PC-3 (cell line): Measurements from ENCODE around the gene PRM3. TPM values are rescaled to one million over a fixed set of nuclear protein-coding genes. Genes with fewer than 3 reads are reported as not detected.

Experiments used
- ATAC-seq: fragments of 200-7000 bp; cut with Tn5 transposase; 2 replicates; pipeline ENCODE4 v1.9.1; 2020; ENCODE audit warnings: mild to moderate bottlenecking, moderate library complexity
- BruUV-seq: library from RNA; stranded (reverse); fragments of 400-500 nt; replicated peaks from 2 replicates; lab custom pipeline; 2021; lab: Mats Ljungman, UMichigan
- CTCF ChIA-PET: fragments of 300-600 bp; sonication (Branson Sonifier 250); formaldehyde crosslinking; loops from one replicate; lab custom pipeline; 2022; ENCODE audit warnings: antibody characterized with exemption; lab: Charles Lee
- POLR2A ChIA-PET: fragments of 300-600 bp; sonication (Branson Sonifier 250); formaldehyde crosslinking; loops from one replicate; lab custom pipeline; 2022; ENCODE audit warnings: antibody characterized with exemption; ENCODE audit not compliant: unreplicated experiment; lab: Charles Lee
- DNase-seq: peaks from one replicate; pipeline ENCODE4 v3.0.0-alpha.2; 2015
- H2AFZ ChIP-seq: fragments of 300-600 bp; sonication (generic); 2 replicates; pipeline ENCODE4 v1.6.0; 2016; ENCODE audit warnings: antibody characterized with exemption, low read length
- H3F3A ChIP-seq: fragments of 300-600 bp; sonication (generic); one replicate; pipeline ENCODE4 v1.6.0; 2017; ENCODE audit warnings: antibody characterized with exemption, low read length, control low read depth, mild to moderate bottlenecking; ENCODE audit not compliant: unreplicated experiment
- H3K27ac ChIP-seq: fragments of 300-600 bp; sonication (generic); 2 replicates; pipeline ENCODE4 v1.5.1; 2016; ENCODE audit warnings: mild to moderate bottlenecking, low read length
- H3K27me3 ChIP-seq: fragments of 300-600 bp; sonication (generic); 2 replicates; pipeline ENCODE4 v1.6.1; 2016; ENCODE audit warnings: low read length, mixed read lengths
- H3K36me3 ChIP-seq: fragments of 300-600 bp; sonication (generic); 2 replicates; pipeline ENCODE4 v1.6.1; 2016; ENCODE audit warnings: low read depth, mixed run types, low read length, mixed read lengths
- H3K4me1 ChIP-seq: fragments of 300-600 bp; sonication (generic); 2 replicates; pipeline ENCODE4 v1.5.1; 2016; ENCODE audit warnings: low read length; ENCODE audit not compliant: insufficient read depth
- H3K4me2 ChIP-seq: fragments of 300-600 bp; sonication (generic); 2 replicates; pipeline ENCODE4 v1.6.0; 2016; ENCODE audit warnings: low read length
- H3K4me3 ChIP-seq: fragments of 300-600 bp; sonication (generic); 2 replicates; pipeline ENCODE4 v1.5.1; 2016; ENCODE audit warnings: mild to moderate bottlenecking, low read length, mixed read lengths
- H3K79me2 ChIP-seq: fragments of 300-600 bp; sonication (generic); 2 replicates; pipeline ENCODE4 v1.6.1; 2017; ENCODE audit warnings: low read length, mixed read lengths
- H3K9ac ChIP-seq: fragments of 300-600 bp; sonication (generic); 2 replicates; pipeline ENCODE4 v1.6.0; 2016; ENCODE audit warnings: mild to moderate bottlenecking, low read length
- H3K9me2 ChIP-seq: fragments of 300-600 bp; sonication (generic); replicated peaks from 2 replicates; pipeline ENCODE4 v1.6.1; 2016; ENCODE audit warnings: mixed run types, low read length, mixed read lengths
- H3K9me3 ChIP-seq: fragments of 300-600 bp; sonication (generic); 2 replicates; pipeline ENCODE4 v1.6.1; 2016; ENCODE audit warnings: low read length, mixed read lengths
- H4K20me1 ChIP-seq: fragments of 300-600 bp; sonication (generic); 2 replicates; pipeline ENCODE4 v1.6.1; 2016; ENCODE audit warnings: low read length, mixed read lengths
- EZH2 ChIP-seq: fragments of 300-600 bp; sonication (generic); IDR thresholded peaks from one replicate; pipeline ENCODE4 v1.6.1; 2017; ENCODE audit warnings: antibody characterized with exemption, mild to moderate bottlenecking, low read length; ENCODE audit not compliant: unreplicated experiment
- EZH2phosphoT487 ChIP-seq: fragments of 300-600 bp; sonication (generic); IDR thresholded peaks from 2 replicates; pipeline ENCODE4 v1.6.1; 2018; ENCODE audit warnings: mild to moderate bottlenecking, antibody characterized with exemption, low read length, borderline replicate concordance
- intact Hi-C: fragments of 100-400 bp; cut with micrococcal nuclease; formaldehyde crosslinking; loops from 2 replicates; pipeline ENCODE4 v1.9.0; 2023
- total RNA-seq: library from RNA; depleted of rRNA; stranded (reverse); fragments of >200 nt; gene quantifications from 2 replicates; pipeline ENCODE4 v1.2.3, GENCODE V29; 2014
- TF ChIP-seq, protein P1 (sequence below): fragments of 300-600 bp; sonication (generic); conservative IDR thresholded peaks from 2 replicates; pipeline ENCODE4 v1.5.1; 2017; ENCODE audit warnings: antibody characterized with exemption, low read depth, mild to moderate bottlenecking, low read length

PRM3 gene
- total RNA-seq, 1 experiment from 2014 or later: not detected

DNA sequence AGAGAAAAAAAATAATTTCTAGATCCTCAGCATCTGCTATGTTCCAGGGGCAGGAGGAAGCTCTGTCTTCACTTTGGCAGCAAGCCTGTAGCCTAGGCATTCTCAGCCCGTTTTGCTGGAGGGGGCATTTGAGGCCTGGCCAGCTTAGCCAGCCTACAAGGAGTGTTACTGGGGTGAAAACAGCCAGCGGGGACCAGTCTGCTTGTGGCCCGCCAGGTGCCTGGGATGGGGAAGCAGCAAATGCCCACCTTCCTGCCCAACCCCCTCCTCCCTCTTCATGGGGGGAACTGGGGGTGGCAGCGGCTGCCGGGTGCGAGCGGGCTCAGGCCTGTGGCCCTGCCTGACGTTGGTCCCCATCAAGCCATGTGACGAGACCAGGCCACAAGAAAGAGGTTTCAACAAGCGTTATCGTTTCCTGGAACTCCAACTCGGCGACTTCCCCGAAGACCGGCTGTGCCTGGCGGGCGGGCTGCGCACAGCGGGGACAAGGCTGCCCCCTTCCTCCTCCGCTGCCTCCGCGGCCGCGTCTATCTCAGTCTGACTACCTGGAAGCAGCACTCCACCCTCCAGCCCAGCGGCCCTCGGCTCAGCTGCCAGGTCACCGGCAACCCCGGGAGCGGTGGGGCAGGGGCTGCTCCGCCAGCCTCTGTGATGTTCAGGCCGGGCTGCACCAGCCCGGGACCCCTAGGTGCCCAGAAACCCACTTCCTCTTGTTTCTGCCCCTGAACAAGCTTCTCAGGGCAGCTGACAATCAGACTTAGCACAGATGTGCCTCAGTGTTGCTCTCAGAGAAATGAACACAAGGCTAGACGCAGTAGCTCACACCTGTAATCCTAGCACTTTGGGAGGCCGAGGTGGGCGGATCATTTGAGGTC is 40.3 kb downstream of the PRM3 start:
- H3K27ac ChIP-seq: no peak overlapping the region
- ATAC-seq (no peak), DNase-seq (no peak)
- TF ChIP-seq EZH2: no peak
- no peak for TF ChIP-seq EZH2phosphoT487
- TF ChIP-seq, protein P1, sequence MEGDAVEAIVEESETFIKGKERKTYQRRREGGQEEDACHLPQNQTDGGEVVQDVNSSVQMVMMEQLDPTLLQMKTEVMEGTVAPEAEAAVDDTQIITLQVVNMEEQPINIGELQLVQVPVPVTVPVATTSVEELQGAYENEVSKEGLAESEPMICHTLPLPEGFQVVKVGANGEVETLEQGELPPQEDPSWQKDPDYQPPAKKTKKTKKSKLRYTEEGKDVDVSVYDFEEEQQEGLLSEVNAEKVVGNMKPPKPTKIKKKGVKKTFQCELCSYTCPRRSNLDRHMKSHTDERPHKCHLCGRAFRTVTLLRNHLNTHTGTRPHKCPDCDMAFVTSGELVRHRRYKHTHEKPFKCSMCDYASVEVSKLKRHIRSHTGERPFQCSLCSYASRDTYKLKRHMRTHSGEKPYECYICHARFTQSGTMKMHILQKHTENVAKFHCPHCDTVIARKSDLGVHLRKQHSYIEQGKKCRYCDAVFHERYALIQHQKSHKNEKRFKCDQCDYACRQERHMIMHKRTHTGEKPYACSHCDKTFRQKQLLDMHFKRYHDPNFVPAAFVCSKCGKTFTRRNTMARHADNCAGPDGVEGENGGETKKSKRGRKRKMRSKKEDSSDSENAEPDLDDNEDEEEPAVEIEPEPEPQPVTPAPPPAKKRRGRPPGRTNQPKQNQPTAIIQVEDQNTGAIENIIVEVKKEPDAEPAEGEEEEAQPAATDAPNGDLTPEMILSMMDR: no peak
- no peaks in the 10 kb centered on the region for H3K27me3 ChIP-seq
- no peaks in the 10 kb centered on the region for H3K79me2 ChIP-seq
- H3K36me3 ChIP-seq: no peaks in the 10 kb centered on the region
- ChIA-PET POLR2A (no interaction called here), CTCF (no interaction called here)
- no TSS peak for BruUV-seq
- no peak overlapping the region for H3K9ac ChIP-seq
- intact Hi-C loops: no loop called here
- H3K4me3 ChIP-seq: no peak overlapping the region
- H3K9me2 ChIP-seq: no peaks in the 10 kb centered on the region
- no peaks in the 10 kb centered on the region for H3K9me3 ChIP-seq
- no peaks in the 10 kb centered on the region for H3F3A ChIP-seq
- no peaks in the 10 kb centered on the region for H4K20me1 ChIP-seq
- H2AFZ ChIP-seq: no peak overlapping the region
- H3K4me1 ChIP-seq: no peaks in the 10 kb centered on the region
- no peak overlapping the region for H3K4me2 ChIP-seq

DNA sequence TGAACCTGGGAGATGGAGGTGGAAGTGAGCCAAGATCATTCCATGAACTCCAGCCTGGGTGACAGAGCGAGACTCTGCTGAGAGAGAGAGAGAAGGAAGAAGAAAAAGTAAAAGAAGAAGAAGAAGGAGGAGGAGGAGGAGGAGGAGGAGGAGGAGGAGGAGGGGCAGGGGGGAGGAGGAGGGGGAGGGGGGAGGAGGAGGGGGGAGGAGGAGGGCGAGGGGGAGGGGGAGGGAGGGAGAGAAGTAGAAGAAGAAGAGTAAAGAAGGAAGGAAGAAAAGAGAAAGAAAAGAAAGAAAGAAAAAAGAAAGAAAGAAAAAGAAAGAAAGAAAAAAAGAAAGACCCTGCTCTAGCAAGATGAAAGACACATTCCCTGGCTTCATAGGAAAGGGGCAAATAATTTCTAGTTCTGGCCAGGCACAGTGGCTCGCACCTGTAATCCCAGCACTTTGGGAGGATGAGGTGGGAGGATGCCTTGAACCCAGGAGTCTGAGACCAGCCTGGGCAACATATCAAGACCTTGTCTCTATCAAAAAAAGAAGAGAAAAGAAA is 41.1 kb downstream of the PRM3 start:
- Histone ChIP-seq H3K4me1 (no peaks in the 10 kb centered on the region), H2AFZ (no peak overlapping the region), H3K9ac (no peak overlapping the region), H3K9me2 (no peaks in the 10 kb centered on the region), H3F3A (no peaks in the 10 kb centered on the region), H3K4me3 (no peak overlapping the region), H3K9me3 (no peaks in the 10 kb centered on the region), H4K20me1 (no peaks in the 10 kb centered on the region), H3K4me2 (no peak overlapping the region), H3K79me2 (no peaks in the 10 kb centered on the region), H3K27me3 (no peaks in the 10 kb centered on the region), H3K27ac (no peak overlapping the region), H3K36me3 (no peaks in the 10 kb centered on the region)
- BruUV-seq: no TSS peak
- ChIA-PET POLR2A (no interaction called here), CTCF (no interaction called here)
- DNase-seq (no peak), ATAC-seq (no peak)
- intact Hi-C loops: no loop called here
- no peak for TF ChIP-seq EZH2
- TF ChIP-seq EZH2phosphoT487: no peak
- TF ChIP-seq, protein P1: no peak

DNA sequence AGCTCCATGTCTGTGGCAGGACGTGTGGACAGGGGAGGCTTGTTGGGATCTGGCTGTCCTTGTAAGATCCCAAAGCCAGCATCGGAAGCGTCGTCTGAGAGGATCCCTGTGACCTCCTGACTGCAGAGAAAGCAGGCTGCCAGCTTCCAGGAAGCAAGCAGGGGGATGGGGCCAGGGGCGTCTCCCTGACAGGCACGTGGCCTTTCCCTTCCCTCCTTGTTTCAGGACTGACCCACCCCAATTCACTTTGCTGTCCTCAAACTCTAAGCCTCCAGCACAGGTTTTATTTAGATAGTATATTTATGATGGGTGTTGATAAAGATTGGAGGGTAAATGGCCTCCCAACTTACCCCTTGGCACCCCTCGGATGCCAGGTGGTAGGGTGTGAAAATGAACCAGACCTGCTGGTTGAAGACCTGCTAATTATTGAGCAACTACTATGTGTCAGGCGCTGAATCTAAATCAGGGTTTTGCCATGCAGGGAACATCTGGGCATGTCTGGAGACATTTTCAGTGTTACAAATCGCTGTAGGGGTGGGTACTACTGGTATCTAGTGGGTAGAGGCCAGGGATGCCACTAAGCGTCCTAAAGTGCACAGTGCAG is 42.0 kb downstream of the PRM3 start:
- Histone ChIP-seq H3K9ac (no peak overlapping the region), H3K9me2 (no peaks in the 10 kb centered on the region), H3K4me3 (no peak overlapping the region), H3K4me1 (no peaks in the 10 kb centered on the region), H3K27ac (no peak overlapping the region), H3K79me2 (no peaks in the 10 kb centered on the region), H3K9me3 (no peaks in the 10 kb centered on the region), H3K36me3 (no peaks in the 10 kb centered on the region), H3K4me2 (no peak overlapping the region), H2AFZ (no peak overlapping the region), H4K20me1 (no peaks in the 10 kb centered on the region), H3F3A (no peaks in the 10 kb centered on the region), H3K27me3 (no peaks in the 10 kb centered on the region)
- POLR2A ChIA-PET: no interaction called here
- ATAC-seq: no peak
- no TSS peak for BruUV-seq
- intact Hi-C loops: no loop called here
- no peak for DNase-seq
- TF ChIP-seq EZH2 (no peak), EZH2phosphoT487 (no peak)
- TF ChIP-seq, protein P1: no peak
- CTCF ChIA-PET: no interaction called here
